Left kidney (tissue), 2 donors: ENCODE results near the gene ZSCAN30. TPM values are rescaled to one million over a fixed set of nuclear protein-coding genes. Genes with fewer than 3 reads are reported as not detected.

ENCODE experiments used
- DNase-seq: peaks from one replicate; pipeline ENCODE4 v3.0.0-alpha.2; 2013
- polyA plus RNA-seq: library from polyadenylated mRNA; unstranded; fragments of 120-200 nt; gene quantifications from one replicate; pipeline ENCODE4 v1.2.1, GENCODE V29; 2013; ENCODE audit not compliant: insufficient read length

The ZSCAN30 gene
- polyA plus RNA-seq, 1 donor, result 68.0 TPM

DNA sequence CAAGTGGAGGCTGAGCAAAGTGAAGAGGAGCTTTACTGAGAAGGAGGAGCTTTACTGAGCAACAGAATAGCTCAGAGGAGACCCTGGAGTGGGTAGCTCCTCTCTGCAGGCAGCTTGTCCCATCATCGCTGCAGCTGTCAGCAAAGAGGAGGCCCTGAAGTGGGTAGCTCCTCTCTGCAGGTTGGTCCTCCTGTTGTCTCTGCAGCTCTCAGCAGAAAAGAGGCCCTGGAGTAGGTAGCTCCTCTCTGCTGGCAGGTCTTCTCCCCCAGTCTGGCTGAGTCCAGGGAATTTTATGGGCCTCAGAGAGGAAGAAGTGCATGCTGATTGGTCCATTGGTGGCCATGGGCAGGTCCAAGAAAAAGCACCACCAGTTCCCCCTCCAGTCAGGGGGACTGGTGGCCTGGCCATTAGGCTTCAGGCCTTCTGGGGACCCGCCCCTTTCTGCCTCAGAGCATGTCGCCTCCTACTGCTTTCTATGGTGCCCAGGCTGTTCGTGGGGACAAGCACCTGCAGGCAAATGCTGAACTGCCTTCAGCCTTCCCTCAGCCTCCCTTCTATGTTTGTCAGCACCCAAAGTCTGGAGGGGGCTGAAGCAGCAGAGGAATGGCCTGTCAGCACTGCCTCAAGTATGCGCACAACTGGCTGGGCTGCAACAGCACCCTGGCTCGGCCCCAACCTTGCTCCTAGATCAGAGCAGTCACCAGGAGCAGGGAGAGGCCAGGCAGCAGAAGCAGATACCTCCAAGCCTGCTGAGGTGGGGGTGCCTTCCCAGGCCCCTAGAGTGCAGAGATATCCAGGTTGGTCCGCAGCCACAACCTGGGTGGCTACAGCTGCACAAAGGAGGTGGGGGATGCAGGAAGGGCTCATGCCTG, 5.9 kb downstream of the ZSCAN30 start:
- no peak for DNase-seq

DNA sequence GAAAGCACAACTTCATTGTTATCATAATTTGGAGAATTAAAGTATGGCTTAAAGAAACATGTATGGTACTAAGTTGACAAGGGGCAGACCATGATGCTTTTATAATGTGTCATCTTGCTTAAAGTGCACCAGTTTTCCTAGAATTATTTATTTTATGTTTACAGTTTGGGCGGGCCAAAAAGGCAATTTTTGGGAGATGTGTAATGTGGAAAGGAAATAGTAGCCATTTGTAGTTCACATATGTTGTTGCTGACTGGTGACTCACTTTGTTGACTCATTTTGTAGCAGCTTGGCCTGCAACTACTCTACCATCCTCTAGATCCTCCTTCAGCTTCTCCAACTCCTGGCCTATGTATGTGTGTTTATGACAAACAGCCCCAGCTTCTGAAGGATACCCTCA, 7.7 kb downstream of the ZSCAN30 start:
- DNase-seq, result no peak

DNA sequence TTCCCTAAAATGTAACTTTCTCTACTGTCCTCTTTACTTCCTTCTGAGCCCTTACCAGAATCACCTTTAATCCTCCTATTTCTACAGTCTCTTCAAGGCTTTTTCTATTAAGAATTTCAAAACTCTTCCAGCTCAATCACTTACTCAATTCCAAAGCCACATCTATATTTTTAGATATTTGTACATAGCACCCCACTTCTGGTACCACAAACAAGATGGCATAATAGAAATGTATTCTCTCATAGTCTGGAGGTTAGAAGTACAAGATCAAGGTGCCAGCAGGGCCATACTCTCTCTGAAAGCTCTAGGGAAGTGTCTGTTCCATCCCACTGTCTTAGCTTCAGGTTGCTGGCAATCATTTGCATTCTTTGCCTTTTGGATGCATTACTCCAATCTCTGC, 11.1 kb downstream of the ZSCAN30 start:
- DNase-seq, result no peak

DNA sequence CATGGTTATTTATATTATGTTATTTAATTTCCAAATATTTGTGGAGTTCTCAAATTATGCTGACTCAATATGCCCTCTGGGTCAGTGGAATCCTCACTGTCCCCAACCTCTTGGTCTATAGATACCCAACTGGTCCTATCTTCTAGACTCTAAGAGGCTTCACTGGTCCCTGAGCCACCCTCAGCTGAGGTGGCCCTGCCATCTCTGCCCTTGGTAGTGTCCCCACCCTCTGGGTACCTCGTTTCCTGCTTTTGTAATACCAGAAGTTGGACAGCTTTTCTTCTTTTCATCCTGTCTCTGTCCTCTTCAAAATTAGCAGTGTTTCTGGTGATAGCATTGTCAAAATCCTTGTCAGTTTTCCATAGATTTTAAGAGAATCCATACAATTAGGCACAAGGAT, 11.9 kb downstream of the ZSCAN30 start:
- no peak for DNase-seq

DNA sequence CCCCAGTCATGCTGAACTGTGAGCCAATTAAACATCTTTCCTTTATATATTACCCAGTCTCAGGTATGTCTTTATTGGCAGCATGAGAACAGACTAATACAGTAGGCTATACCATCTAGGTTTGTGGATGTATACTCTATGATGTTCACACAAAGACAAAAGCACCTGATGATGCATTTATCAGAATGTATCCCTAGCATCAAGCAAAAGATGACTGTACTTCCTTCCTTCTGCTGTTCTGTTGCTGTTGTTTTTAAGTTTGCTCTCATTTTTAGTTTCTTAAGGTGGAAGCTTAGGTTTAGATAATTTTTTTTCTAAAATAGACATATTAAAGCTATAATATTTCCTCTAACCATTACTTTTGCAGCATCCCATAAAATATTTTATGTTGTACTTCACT, 12.4 kb downstream of the ZSCAN30 start:
- DNase-seq, result no peak

DNA sequence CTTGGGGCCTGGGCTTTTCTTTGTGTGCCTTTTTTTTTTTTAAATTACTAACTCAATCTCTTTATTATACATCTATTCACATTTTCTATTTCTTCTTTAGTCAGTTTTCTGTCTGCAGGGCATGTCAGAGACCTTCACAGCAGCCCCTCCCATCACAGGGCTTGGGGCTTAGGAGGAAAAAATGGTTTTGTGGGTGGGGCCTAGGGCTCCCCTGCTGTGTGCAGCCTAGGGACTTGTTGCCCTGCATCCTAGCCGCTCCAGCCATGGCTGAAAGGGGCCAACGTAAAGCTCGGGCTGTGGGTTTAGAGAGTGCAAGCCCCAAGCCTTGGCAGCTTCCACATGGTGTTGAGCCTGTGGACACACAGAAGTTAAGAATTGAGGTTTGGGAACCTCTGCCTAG, 13.8 kb downstream of the ZSCAN30 start:
- no peak for DNase-seq

DNA sequence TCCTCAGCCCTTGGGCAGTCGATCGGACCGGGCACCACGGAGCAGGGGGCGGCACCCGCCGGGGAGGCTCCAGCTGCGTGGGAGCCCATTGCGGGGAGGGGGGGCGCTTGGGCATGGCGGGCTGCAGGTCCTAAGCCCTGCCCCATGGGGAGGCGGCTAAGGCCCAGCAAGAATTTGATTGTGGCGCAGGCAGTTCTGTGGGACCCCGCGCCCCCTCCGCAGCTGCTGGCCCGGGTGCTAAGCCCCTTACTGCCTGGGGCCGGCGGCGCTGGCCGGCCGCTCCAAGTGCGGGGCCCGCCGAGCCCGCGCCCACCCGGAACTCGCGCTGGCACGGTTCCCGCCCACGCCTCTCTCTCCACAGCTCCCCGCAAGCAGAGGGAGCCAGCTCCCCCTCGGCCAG, 18.4 kb downstream of the ZSCAN30 start:
- no peak for DNase-seq

DNA sequence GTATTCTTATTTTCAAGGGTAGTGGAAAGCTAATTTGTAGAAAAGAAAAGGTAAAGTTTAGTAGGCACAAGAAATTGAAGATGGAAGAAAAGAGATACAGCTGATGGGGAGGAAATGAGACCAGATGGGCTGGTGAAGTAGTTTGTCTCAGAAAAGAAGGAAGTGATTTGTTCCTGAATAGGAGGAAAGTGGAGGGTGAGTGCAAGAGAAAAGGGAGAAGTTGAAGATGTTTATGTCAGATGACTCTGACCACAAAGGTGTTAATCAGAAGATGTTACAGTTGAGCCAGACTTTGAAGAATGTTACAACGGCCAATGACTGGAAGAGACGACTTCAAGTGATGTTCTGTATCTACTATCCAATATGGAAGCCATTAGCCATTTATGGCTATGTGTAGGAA, 21.2 kb downstream of the ZSCAN30 start:
- no peak for DNase-seq

DNA sequence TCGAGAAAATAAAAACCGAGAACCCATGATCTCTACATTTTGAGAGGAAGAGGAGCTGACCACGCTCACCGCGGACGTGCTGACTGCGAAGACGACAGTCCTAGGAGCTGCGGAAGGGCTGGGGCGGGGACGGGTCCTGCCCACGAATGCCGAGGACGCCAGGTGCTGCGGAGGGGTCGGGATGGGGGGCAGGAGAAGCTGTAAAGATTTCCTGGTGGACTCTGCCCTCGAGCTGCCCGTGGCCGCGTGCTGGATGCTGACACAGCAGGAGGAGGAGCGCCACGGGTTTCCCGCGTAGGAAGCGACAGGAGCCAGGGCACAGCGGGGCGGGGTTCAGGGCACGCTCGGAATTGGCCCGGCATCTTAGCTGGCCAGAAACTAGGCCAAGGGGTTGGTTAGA, 22.2 kb downstream of the ZSCAN30 start:
- no peak for DNase-seq

DNA sequence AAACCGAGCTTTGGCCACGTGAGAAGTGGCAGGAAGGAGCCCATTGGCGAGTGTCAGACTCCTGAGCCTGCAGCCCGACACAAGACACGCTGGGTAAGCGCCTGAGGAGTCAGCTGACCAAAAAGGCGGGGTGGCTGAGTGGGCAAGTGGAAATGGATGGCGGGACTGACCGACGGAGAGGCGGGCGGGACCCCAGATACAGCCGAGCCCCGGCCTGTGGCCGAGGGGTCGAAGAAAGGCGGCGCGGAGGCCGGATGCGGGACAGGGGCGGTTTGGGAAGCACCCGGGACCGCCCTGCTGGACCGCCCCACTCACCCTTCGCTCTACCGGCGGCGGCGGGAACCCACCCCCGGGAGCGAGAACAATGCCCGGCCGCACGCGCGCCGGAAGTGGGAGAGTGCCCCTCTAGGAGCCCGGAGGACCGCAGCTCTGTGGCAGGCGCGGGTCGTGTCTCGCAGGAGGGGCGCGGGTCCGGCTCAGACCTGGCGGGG, 22.8 kb downstream of the ZSCAN30 start:
- peak; percentile 79 for DNase-seq

DNA sequence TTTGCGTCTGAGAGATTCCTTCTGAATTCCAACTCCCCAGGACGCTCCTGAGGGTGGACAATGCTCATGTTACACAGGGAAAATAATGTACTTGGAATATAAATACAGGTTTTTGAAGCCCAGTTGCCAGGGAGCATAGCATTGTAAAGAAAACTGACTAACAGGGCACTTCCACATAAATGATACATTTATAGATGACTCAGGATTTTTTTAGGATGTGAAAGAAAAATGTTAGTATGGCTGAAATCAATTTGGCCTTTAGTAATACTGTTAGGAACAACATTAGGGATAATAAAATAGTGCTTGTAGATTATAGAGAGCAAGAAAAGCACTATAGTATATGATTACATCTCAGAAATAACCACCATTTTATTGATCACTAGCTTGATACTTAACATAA, 25.6 kb downstream of the ZSCAN30 start:
- no peak for DNase-seq

DNA sequence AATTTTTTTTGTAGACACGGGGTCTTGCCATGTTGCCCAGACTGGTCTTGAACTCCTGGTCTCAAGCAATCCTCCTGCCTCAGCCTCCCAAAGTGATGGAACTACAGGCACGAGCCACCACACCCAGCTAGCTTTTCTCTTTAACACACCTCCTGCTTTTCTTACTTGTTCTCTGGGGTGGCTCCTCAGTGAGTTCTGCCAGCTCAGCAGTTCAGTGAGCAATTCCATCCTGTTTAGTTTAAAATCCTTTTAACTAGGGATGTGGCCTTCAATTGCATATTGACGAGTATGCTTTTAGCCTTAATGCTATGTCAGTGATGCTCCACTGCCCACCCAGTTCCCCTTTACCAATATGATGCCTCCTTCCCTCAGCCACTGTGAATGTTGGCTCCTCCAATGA, 33.1 kb downstream of the ZSCAN30 start:
- DNase-seq, result no peak

DNA sequence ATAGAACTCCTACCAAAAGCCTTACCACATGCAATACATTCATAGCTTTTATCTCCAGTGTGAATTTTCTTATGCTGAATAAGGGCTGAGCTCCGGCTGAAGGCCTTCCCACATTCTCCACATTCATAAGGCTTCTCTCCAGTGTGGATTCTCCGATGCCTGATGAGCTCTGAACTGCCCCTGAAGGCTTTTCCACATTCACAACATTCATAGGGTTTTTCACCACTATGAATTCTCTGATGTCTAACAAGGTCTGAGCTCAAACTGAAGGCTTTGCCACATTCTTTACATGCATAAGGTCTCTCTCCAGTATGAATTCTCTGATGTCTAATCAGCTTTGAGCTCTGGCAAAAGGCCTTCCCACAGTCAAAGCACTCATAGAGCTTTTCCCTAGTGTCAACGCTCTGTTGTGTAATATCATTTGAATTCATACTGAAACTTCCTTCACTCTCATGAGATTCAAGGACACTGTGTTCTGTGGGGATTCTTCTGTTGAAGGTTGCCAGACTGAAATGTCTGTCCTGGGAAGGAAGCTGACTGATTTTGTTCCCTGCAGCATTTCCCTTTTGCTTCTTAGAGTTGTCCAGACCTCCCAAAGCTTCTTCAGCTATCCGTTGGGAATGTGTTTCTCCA, 36.3 kb downstream of the ZSCAN30 start:
- no peak for DNase-seq

DNA sequence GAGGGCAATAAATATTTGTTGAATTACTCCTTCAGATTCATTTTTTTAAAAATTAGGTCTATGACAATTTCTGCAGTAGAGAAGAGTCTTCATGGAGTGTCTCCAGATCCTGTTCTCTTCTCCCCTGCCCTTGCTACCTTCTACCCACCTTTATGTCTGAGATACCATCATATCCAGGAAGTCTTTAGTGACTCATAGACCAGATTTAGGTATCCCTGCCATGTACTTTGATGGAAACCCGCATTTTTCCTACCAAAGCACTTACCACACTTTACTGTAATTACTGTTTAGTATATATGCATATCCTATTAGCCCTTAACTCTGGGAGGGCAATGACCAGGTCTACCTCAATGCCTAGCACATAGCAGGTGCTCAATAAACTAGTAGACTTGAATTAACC, 37.6 kb downstream of the ZSCAN30 start:
- no peak for DNase-seq

DNA sequence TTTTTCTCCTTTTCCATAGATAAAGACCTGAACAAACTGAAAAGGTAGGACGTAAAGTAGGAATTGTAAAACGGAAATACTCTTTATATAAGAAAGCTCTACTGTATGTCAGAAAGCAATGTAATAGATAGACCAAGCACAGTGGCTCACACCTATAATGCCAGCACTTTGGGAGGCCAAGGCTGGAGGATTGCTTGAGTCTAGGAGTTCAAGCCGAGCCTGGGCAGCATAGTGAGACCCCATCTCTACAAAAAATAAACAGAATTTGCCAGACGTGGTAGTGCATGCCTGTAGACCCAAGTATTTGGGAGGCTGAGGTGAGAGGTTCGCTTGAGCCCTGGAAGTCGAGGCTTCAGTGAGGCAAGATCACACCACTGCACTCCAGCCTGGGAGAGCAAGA, 41.6 kb downstream of the ZSCAN30 start:
- DNase-seq, result no peak

DNA sequence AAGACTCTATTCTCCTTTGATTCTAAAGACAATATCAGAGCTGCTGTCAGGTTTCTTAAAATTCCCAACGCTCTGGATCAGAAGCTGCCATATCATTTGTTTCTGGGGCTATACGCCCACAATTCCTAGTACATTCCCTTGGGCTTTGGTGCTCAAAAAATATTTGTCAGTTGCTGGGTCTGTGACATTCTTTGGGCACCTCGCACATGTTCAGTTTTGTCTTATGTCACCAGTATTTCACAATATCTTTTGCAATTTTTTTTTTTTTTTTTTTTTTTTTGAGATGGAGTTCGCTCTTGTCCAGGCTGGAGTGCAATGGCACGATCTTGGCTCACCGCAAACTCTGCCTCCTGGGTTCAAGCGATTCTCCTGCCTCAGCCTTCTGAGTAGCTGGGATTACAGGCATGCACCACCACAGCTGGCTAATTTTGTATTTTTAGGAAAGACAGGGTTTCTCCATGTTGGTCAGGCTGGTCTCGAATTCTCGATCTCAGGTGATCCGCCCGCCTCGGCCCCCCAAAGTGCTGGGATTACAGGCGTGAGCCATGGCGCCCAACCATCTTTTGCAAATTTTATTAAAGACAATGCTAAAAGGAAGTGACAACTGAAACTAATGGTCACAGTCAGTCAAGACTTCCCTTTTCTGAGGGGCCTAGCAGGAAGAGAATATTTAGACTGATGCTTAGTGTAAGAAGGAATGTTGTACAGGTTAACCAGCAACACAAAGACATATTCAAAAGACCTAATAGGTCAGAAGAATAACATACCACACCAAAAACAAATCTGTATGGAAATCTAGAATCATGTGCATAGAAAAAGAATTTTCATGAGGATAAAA, 42.4 kb downstream of the ZSCAN30 start:
- DNase-seq, result no peak

DNA sequence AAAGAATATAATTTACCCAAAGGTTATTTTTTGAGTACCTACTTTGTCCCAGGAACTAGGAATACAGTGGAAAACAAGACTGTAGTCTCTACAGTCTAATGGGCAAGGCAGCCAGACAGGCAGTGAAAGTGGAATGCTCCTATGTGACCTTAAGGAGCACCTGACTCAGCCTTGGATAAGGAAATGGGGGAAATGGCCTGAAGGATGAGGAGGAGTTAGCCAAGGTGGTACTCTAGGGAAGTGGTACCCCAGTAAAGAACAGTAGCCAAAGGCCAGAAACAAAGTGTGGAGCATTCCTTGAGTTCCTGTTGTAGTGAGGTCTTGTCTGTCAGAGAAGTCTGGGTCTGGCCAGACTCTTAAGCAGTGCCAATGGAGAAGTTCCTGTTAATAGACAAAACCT, 43.2 kb downstream of the ZSCAN30 start:
- no peak for DNase-seq

DNA sequence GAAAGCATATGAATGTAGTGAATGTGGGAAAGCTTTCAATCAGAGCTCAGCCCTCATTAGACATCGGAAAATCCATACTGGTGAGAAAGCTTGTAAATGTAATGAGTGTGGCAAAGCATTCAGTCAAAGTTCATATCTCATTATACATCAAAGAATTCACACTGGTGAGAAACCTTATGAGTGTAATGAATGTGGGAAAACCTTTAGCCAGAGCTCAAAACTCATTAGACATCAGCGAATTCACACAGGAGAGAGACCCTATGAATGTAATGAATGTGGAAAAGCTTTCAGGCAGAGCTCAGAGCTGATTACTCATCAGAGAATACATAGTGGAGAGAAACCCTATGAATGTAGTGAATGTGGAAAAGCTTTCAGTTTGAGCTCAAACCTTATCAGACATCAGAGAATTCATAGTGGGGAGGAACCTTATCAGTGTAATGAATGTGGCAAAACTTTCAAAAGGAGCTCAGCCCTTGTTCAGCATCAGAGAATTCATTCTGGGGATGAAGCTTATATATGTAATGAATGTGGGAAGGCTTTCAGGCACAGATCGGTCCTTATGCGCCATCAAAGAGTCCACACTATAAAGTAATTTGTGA, 44.2 kb downstream of the ZSCAN30 start:
- no peak for DNase-seq

DNA sequence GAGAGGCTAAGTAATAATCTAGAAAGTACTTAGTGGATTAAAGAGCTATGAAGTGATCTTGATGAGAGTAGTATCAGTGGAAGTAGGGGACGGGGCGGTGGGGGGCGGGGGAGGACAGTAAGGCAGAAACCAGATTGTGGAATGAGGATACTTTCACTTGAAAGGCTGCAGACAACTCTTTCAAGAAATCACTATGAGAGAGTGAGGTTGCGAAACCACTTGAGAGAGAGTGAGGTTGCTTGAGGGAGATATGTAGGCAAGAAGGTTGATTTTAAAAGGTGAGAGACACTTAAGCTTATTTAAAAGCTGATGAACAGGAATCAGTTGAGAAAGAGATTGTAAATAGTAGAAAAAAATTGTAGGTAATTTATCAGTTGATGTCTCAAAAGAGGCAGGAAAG, 45.4 kb downstream of the ZSCAN30 start:
- DNase-seq, result no peak

DNA sequence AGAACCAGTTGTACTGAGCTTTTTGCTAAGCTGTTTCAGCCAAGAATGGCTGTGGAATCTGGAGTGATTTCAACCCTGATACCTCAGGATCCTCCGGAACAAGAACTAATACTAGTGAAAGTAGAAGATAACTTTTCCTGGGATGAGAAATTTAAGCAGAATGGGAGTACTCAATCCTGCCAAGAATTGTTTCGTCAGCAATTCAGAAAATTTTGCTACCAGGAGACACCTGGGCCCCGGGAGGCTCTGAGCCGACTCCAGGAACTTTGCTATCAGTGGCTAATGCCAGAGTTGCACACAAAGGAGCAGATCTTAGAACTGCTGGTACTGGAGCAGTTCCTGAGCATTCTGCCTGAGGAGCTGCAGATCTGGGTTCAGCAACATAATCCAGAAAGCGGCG, 47.6 kb downstream of the ZSCAN30 start:
- DNase-seq, result no peak

DNA sequence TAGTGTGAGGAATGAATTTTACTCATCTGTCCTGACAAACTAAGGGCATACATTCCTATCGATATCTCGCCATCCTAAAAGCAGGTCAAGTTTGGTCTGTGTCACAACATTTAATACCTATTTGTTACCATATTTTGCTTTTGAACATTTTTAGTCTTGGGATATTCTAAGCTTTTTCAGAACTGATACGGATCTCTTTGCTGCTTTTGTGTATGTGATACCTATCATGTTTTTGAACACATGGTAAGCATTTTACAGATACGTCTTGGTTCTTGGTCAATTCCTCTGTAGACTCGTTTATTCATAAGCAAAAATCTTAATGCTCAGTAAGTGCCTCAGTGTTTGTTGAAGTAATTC, 48.6 kb downstream of the ZSCAN30 start:
- peak; percentile 46 for DNase-seq

DNA sequence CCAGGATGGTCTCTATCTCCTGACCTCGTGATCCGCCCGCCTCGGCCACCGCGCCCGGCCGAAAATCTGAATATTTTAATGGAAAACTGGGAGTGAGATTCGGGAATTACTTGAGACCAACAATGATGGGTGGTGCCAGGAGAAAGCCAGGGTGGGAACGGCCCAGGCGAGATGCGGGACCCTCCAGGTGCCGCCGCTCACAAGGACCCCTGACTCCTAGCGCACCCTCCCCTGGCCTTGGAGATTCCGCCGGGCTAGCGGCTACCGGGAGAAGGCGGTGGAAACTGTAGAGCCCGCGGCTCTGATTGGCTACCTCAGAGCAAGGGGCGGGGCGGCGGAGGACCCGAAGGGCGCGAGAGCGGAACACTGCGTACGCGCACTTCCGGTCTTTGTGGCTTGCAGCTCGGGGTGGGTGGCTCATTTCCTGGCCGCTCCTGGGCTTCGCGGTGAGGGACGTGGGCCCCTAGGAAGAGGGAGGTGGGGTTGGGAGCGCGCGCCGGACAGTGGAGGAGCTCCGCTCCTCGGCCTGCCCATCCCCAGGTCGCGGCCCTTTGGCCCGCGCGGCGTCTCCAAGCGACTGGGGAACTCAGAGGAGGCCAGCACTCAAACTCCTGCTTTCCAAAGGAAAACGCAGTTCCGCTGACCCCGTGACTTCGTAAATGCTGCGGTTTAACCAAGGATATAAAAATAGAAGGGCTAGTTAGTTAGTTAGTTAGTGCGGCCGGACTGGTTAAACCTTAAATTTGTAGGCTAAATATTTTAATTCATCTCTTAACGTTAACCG, 49.2 kb downstream of the ZSCAN30 start, which contains the start of gene ZNF397:
Gene ZNF397 (plus strand): TSS at position 371 of the 784 bp plus-strand sequence. CDS start 1,437 bp downstream, outside the sequence.
- peak; percentile 96 for DNase-seq
